HepG2 (cell line): ENCODE measurements around the gene PCGF3. TPM values are rescaled to one million over a fixed set of nuclear protein-coding genes. Genes with fewer than 3 reads are reported as not detected.
A peak's percentile ranks its signal among the peaks of the same experiment; 100 is the strongest.

ENCODE experiments used
- ARID5B ChIP-seq: IDR thresholded peaks from 2 replicates; pipeline ENCODE4 v1.4.0; 2020; ENCODE audit warnings: mild to moderate bottlenecking, missing genetic modification reagents
- ATM ChIP-seq: fragments of 450-650 bp; IDR thresholded peaks from 2 replicates; pipeline ENCODE4 v1.7.1; 2017; ENCODE audit warnings: mild to moderate bottlenecking, borderline replicate concordance
- EED ChIP-seq: sonication (generic); formaldehyde crosslinking; IDR thresholded peaks from 2 replicates; pipeline ENCODE4 v1.5.0; 2020; ENCODE audit warnings: mild to moderate bottlenecking, missing genetic modification reagents
- GPN1 ChIP-seq: sonication (generic); formaldehyde crosslinking; IDR thresholded peaks from 2 replicates; pipeline ENCODE4 v1.5.1; 2020; ENCODE audit warnings: missing genetic modification reagents, borderline replicate concordance
- HNF4A ChIP-seq: sonication (generic); formaldehyde crosslinking; IDR thresholded peaks from 2 replicates; pipeline ENCODE4 v1.4.0; 2020; ENCODE audit warnings: missing genetic modification reagents
- IRF2 ChIP-seq: IDR thresholded peaks from 2 replicates; pipeline ENCODE4 v1.6.1; 2018; ENCODE audit warnings: missing genetic modification reagents, missing compliant biosample characterization
- JUND ChIP-seq: sonication (generic); formaldehyde crosslinking; IDR thresholded peaks from 2 replicates; pipeline ENCODE4 v1.8.0; 2022; ENCODE audit warnings: mild to moderate bottlenecking, missing genetic modification reagents
- MEIS1 ChIP-seq: sonication (generic); formaldehyde crosslinking; IDR thresholded peaks from 2 replicates; pipeline ENCODE4 v1.9.0; 2021; ENCODE audit warnings: mild to moderate bottlenecking, missing genetic modification reagents, moderate library complexity, borderline replicate concordance
- ONECUT2 ChIP-seq: sonication (generic); formaldehyde crosslinking; IDR thresholded peaks from 2 replicates; pipeline ENCODE4 v1.4.0; 2020; ENCODE audit warnings: missing genetic modification reagents
- PTBP1 ChIP-seq: fragments of 200-400 bp; formaldehyde crosslinking; IDR thresholded peaks from 2 replicates; pipeline ENCODE4 v1.6.1; 2018; ENCODE audit warnings: low read length, low read depth; ENCODE audit not compliant: poor library complexity, severe bottlenecking
- SMAD9 ChIP-seq: sonication (generic); formaldehyde crosslinking; IDR thresholded peaks from 2 replicates; pipeline ENCODE4 v1.5.1; 2020; ENCODE audit warnings: mild to moderate bottlenecking, missing genetic modification reagents
- SMARCC2 ChIP-seq: fragments of 450-650 bp; IDR thresholded peaks from 2 replicates; pipeline ENCODE4 v1.6.1; 2017; ENCODE audit warnings: antibody characterized with exemption, mild to moderate bottlenecking
- STAT5B ChIP-seq: sonication (generic); formaldehyde crosslinking; IDR thresholded peaks from 2 replicates; pipeline ENCODE4 v1.4.0; 2020; ENCODE audit warnings: missing genetic modification reagents
- TEAD2 ChIP-seq: sonication (generic); formaldehyde crosslinking; IDR thresholded peaks from 2 replicates; pipeline ENCODE4 v1.9.0; 2021; ENCODE audit warnings: missing genetic modification reagents
- TSC22D2 ChIP-seq: sonication (generic); formaldehyde crosslinking; IDR thresholded peaks from 2 replicates; pipeline ENCODE4 v1.5.1; 2020; ENCODE audit warnings: missing genetic modification reagents, mild to moderate bottlenecking, borderline replicate concordance
- ZBTB33 ChIP-seq: sonication (generic); formaldehyde crosslinking; IDR thresholded peaks from 2 replicates; pipeline ENCODE4 v1.4.0; 2020; ENCODE audit warnings: missing genetic modification reagents
- ZNF180 ChIP-seq: sonication (generic); formaldehyde crosslinking; IDR thresholded peaks from 2 replicates; pipeline ENCODE4 v1.4.0; 2020; ENCODE audit warnings: low read depth, missing genetic modification reagents, borderline replicate concordance
- ZNF292 ChIP-seq: sonication (generic); formaldehyde crosslinking; IDR thresholded peaks from 2 replicates; pipeline ENCODE4 v1.8.1; 2022; ENCODE audit warnings: mild to moderate bottlenecking, low read depth, missing genetic modification reagents, borderline replicate concordance
- ZNF296 ChIP-seq: sonication (generic); formaldehyde crosslinking; conservative IDR thresholded peaks from 2 replicates; pipeline ENCODE4 v1.5.0; 2020; ENCODE audit warnings: mild to moderate bottlenecking, missing genetic modification reagents
- ZNF3 ChIP-seq: IDR thresholded peaks from 2 replicates; pipeline ENCODE4 v1.7.0; 2017; ENCODE audit warnings: inconsistent platforms
- ZNF510 ChIP-seq: sonication (generic); formaldehyde crosslinking; IDR thresholded peaks from 2 replicates; pipeline ENCODE4 v1.4.0; 2020; ENCODE audit warnings: low read depth, mild to moderate bottlenecking, missing genetic modification reagents
- ZNF543 ChIP-seq: sonication (generic); formaldehyde crosslinking; IDR thresholded peaks from 2 replicates; pipeline ENCODE4 v1.4.0; 2020; ENCODE audit warnings: mild to moderate bottlenecking, missing genetic modification reagents
- ZNF800 ChIP-seq: sonication (generic); formaldehyde crosslinking; IDR thresholded peaks from 2 replicates; pipeline ENCODE4 v1.4.0; 2020; ENCODE audit warnings: missing genetic modification reagents
- ZNF850 ChIP-seq: sonication (generic); formaldehyde crosslinking; conservative IDR thresholded peaks from 2 replicates; pipeline ENCODE4 v1.9.0; 2021; ENCODE audit warnings: mild to moderate bottlenecking, missing genetic modification reagents
- polyA plus RNA-seq, 8 experiments: library from polyadenylated mRNA; depleted of rRNA in 3 of 8; stranded (reverse) in 7 of 8; unstranded in 1 of 8; fragments of >200 nt; fragmentation: Illumina TruSeq in 4 of 8; extraction: Trizol in 4 of 8; gene quantifications; 2 replicates each; pipeline versions ENCODE4 v1.2.1 to v1.2.3, GENCODE V29; 2011 to 2016; ENCODE audit warnings: low read depth in 4 of 8, missing spikeins in 1 of 8, mixed read lengths in 1 of 8; ENCODE audit not compliant: insufficient read depth in 1 of 8
- total RNA-seq, 5 experiments: library from RNA; depleted of rRNA; stranded (reverse); fragments of >200 nt; fragmentation: Illumina TruSeq; extraction: Trizol; gene quantifications; 2 replicates each; pipeline ENCODE4 v1.2.3, GENCODE V29; 2016; ENCODE audit warnings: low read depth in 1 of 5

Gene PCGF3
- total and polyA plus RNA-seq, 2 of the 13 experiments (the other 11 are each of a cell fraction or from before 2014, with no cell fraction given), result 28.6 to 66.2 TPM

DNA sequence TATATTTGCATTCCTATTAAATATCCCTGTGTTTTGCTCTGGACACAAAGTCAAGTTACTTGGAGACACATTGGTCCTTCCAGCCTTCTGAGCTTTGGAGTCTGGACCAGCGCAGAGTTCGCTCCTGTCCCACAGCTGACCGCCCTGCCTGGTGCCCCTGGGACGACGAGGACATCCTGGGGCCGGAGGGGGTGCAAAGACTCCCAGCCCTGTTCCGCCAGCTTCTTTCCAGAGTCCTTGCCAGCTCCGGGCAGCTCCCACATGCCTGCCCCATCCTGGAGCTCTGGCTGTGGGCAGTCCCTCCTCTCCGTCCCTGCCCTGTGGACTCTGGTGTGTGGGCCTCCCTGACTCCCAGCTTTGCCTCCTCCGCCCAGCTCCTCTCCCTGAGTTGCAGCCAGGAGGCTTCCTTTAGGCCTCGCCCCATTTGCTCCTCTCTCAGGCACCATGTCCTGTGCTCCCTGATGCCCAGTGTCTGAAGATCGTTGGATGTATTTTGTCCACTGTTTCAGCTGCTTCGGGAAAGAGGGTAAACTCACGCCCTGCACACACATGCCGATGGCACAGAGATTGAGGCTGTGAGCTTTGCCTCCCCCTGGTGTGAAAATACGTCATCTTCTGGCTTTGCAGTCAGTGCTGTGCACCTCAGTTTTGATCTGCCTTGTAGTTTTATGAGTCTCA lies 4.9 kb upstream of the PCGF3 start (continued):
- no peak for TF ChIP-seq JUND
- TF ChIP-seq ZNF292 (CRISPR knock-in tag), result no peak
- TF ChIP-seq SMAD9, result no peak
- TF ChIP-seq ARID5B (CRISPR knock-in tag), result no peak
- TF ChIP-seq GPN1 (CRISPR knock-in tag), result no peak
- no peak for TF ChIP-seq ZNF850 (CRISPR knock-in tag)
- TF ChIP-seq ONECUT2 (CRISPR knock-in tag), result no peak
- TF ChIP-seq ZNF296 (CRISPR knock-in tag), result no peak
- no peak for TF ChIP-seq TEAD2 (CRISPR knock-in tag)
- no peak for TF ChIP-seq ZNF3 (CRISPR knock-in tag)
- TF ChIP-seq MEIS1 (CRISPR knock-in tag), result no peak
- TF ChIP-seq PTBP1, result no peak
- no peak for TF ChIP-seq HNF4A (CRISPR knock-in tag)
- TF ChIP-seq ZNF543 (CRISPR knock-in tag), result no peak
- TF ChIP-seq ZNF510 (CRISPR knock-in tag), result no peak
- no peak for TF ChIP-seq ZNF800 (CRISPR knock-in tag)
- no peak for TF ChIP-seq ZNF180
- no peak for TF ChIP-seq ZBTB33 (CRISPR knock-in tag)
- no peak for TF ChIP-seq STAT5B (CRISPR knock-in tag)
- no peak for TF ChIP-seq EED (CRISPR knock-in tag)
- TF ChIP-seq ATM, result no peak
- 0 out of 2 replicates have a peak, but pooled peaks have one; percentile 48 for TF ChIP-seq IRF2 (CRISPR knock-in tag)
- no peak for TF ChIP-seq TSC22D2 (CRISPR knock-in tag)
- no peak for TF ChIP-seq SMARCC2
